Smooth muscle cell of the coronary artery (primary cell): Measurements from ENCODE around the gene RBL1. TPM values are rescaled to one million over a fixed set of nuclear protein-coding genes. Genes with fewer than 3 reads are reported as not detected.

Experiments
- total RNA-seq: library from RNA; depleted of rRNA; stranded (reverse); fragments of >200 nt; gene quantifications from 2 replicates; pipeline ENCODE4 v1.2.3, GENCODE V29; 2014; ENCODE audit warnings: low replicate concordance

Gene RBL1
- total RNA-seq = 2.8 and 4.2 TPM in 2 replicates

GRCh38 chr20:37095599-37096414 is at the start of gene RBL1:
Gene RBL1, minus strand, starts transcription at chr20:37095997. Its CDS starts 69 bp downstream, at chr20:37095928.

GRCh38 chr20:36951198-36951978 is 144.4 kb downstream of the RBL1 start, which contains the start of gene SAMHD1:
Gene SAMHD1, minus strand, starts transcription at chr20:36951708. Its CDS starts 65 bp downstream, at chr20:36951643.

Other genes with a start within 250 kb of the RBL1 start
- gene TLDC2, start 219.9 kb downstream of the RBL1 start, total RNA-seq = 0.15 TPM in 1 of 2 replicates, not detected in the other
- 11.1 and 44.2 TPM in 2 replicates for gene SAMHD1, start 144.3 kb downstream of the RBL1 start, total RNA-seq
- gene RPN2, start 83.3 kb upstream of the RBL1 start, total RNA-seq = 182 and 241 TPM in 2 replicates
- gene MROH8, start 83.6 kb upstream of the RBL1 start, total RNA-seq = 0.35 and 1.1 TPM in 2 replicates
- gene GHRH, start 165.8 kb upstream of the RBL1 start, total RNA-seq = not detected in 2 replicates
- gene MANBAL, start 193.7 kb upstream of the RBL1 start, total RNA-seq = 15.8 and 18.9 TPM in 2 replicates